Measurements from ENCODE around the gene LCLAT1.

DNA sequence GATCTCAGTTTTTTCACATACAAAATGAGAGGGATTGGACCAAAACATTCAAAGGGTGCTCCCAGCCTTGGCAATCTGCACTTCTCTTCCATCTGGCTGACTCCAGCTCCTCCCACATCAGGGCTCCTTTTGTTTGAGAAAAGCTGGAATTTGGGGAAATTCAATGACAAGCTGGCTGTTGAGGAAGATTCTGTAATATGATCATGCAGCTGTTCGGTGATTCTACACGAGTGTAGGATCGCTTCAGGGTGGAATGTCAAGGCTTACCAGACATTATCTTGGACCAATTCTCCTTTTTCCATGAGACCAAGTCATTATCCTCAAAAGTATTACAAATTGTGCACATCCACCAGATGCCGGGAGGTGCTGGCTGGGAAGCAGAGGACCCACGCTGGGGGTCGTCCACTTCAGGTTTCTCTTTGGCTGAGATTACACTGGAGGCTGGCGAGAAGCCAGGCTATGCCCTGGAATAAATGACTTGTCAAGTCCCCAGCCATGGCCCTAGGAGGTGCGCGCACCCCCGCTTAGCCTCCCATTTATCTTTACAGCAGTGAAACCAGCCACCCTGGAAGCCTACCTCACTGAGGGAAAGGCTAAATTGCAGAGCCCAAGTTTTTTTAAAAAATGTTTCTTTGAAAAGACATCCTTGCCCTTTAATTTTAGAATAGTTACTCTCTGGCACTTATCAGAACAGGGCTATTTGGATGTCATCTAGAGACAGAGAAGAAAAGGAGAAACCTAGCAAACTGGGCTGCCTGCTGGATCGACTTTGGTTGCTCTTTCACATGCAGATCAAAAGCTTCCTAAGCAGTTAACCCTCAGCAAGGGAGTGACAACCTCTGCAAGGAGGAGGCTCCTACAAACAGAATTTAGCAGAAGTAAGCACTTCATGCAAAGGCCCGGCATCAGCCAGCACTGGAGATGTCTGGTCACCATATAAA, 42.5 kb upstream of the LCLAT1 start:
- TF ChIP-seq POLR2A (IDR thresholded peaks at IDR 0.05; ENCODE audit: low read length) = no peak
- TF ChIP-seq GATA1 (IDR thresholded peaks at IDR 0.05; ENCODE audit: low read depth, low read length) = no peak

All from erythroblast (primary cell).